OCI-LY7 (cell line): Measurements from ENCODE around the gene ARHGAP24. TPM values are rescaled to one million over a fixed set of nuclear protein-coding genes. Genes with fewer than 3 reads are reported as not detected.

Experiments
- BruUV-seq: library from RNA; stranded (reverse); fragments of 400-500 nt; replicated peaks from 2 replicates; lab custom pipeline; 2021; lab: Mats Ljungman, UMichigan
- CTCF ChIA-PET: fragments of 300-600 bp; sonication (Branson Sonifier 250); formaldehyde crosslinking; loops from one replicate; lab custom pipeline; 2022; ENCODE audit warnings: antibody characterized with exemption; ENCODE audit not compliant: unreplicated experiment; lab: Charles Lee
- POLR2A ChIA-PET: fragments of 300-600 bp; sonication (Branson Sonifier 250); formaldehyde crosslinking; loops from one replicate; lab custom pipeline; 2022; ENCODE audit warnings: antibody characterized with exemption; lab: Charles Lee
- DNase-seq: peaks from one replicate; pipeline ENCODE4 v3.0.0-alpha.2; 2015; ENCODE audit warnings: low spot score
- H2AFZ ChIP-seq: fragments of 200-600 bp; sonication (generic), shearing (Covaris generic); 2 replicates; pipeline ENCODE4 v1.6.1; 2014; ENCODE audit warnings: mild to moderate bottlenecking, antibody characterized with exemption, low read length, moderate library complexity
- H3K27ac ChIP-seq: fragments of 200-600 bp; sonication (generic); 2 replicates; pipeline ENCODE4 v1.5.1; 2014; ENCODE audit warnings: mixed run types, low read depth, mild to moderate bottlenecking, moderate library complexity, low read length, inconsistent platforms; ENCODE audit not compliant: poor library complexity, severe bottlenecking
- H3K36me3 ChIP-seq: fragments of 200-600 bp; sonication (generic); 2 replicates; pipeline ENCODE4 v1.6.1; 2014; ENCODE audit warnings: mild to moderate bottlenecking, antibody characterized with exemption, low read length, moderate library complexity, mixed read lengths; ENCODE audit not compliant: insufficient read depth
- H3K4me1 ChIP-seq: fragments of 200-600 bp; sonication (generic); 2 replicates; pipeline ENCODE4 v1.5.1; 2014; ENCODE audit warnings: mild to moderate bottlenecking, low read length; ENCODE audit not compliant: insufficient read depth, poor library complexity, severe bottlenecking
- H3K4me2 ChIP-seq: fragments of 200-600 bp; sonication (generic); 2 replicates; pipeline ENCODE4 v1.6.1; 2014; ENCODE audit warnings: mild to moderate bottlenecking, low read length
- H3K4me3 ChIP-seq: fragments of 200-600 bp; sonication (generic); 2 replicates; pipeline ENCODE4 v1.5.1; 2014; ENCODE audit warnings: mild to moderate bottlenecking, low read depth, low read length; ENCODE audit not compliant: poor library complexity, severe bottlenecking
- H3K79me2 ChIP-seq: fragments of 200-600 bp; sonication (generic); 2 replicates; pipeline ENCODE4 v1.6.1; 2016; ENCODE audit warnings: low read depth, mild to moderate bottlenecking, low read length, moderate library complexity, mixed read lengths; ENCODE audit not compliant: insufficient read depth
- H3K9me2 ChIP-seq: fragments of 200-600 bp; sonication (generic); 2 replicates; pipeline ENCODE4 v1.6.1; 2016; ENCODE audit warnings: mild to moderate bottlenecking, low read length, mixed read lengths; ENCODE audit not compliant: insufficient read depth
- H3K9me3 ChIP-seq: fragments of 200-600 bp; sonication (generic); 2 replicates; pipeline ENCODE4 v1.6.1; 2014; ENCODE audit warnings: mild to moderate bottlenecking, mixed run types, low read length, mixed read lengths
- H4K20me1 ChIP-seq: fragments of 200-600 bp; sonication (generic); 2 replicates; pipeline ENCODE4 v1.6.1; 2014; ENCODE audit warnings: mild to moderate bottlenecking, antibody characterized with exemption, low read length, moderate library complexity, mixed read lengths; ENCODE audit not compliant: insufficient read depth
- CTCF ChIP-seq: fragments of 200-600 bp; sonication (generic); conservative IDR thresholded peaks from 2 replicates; pipeline ENCODE4 v1.5.1; 2014; ENCODE audit warnings: mild to moderate bottlenecking, antibody characterized with exemption, low read length, moderate library complexity, mixed read lengths
- EZH2phosphoT487 ChIP-seq: fragments of 200-600 bp; sonication (generic); IDR thresholded peaks from 2 replicates; pipeline ENCODE4 v1.6.1; 2018; ENCODE audit warnings: low read depth, borderline replicate concordance, mild to moderate bottlenecking, mixed run types, antibody characterized with exemption, low read length, moderate library complexity, mixed read lengths
- intact Hi-C: fragments of 100-400 bp; cut with micrococcal nuclease; formaldehyde crosslinking; loops from one replicate; pipeline ENCODE4 v1.10.0; 2022; ENCODE audit not compliant: unreplicated experiment
- total RNA-seq, 2 experiments: library from RNA; depleted of rRNA in 1 of 2; stranded (reverse); fragments of >200 nt in 1 of 2; shearing (Covaris generic) in 1 of 2; gene quantifications; 2 replicates each; pipeline ENCODE4 v1.2.3, GENCODE V29; 2014 to 2022

The ARHGAP24 gene
- total RNA-seq, 2 experiments from 2014 or later, result 0.88 to 4.4 TPM

GRCh38 chr4:85776096-85776495 is 301.1 kb downstream of the ARHGAP24 start:
- no peaks in the 10 kb centered on the region for H4K20me1 ChIP-seq
- H3K36me3 ChIP-seq, result no peaks in the 10 kb centered on the region
- H3K9me3 ChIP-seq, result no peaks in the 10 kb centered on the region
- TF ChIP-seq EZH2phosphoT487 (no peak), CTCF (no peak)
- intact Hi-C loops, result no loop called here
- ChIA-PET CTCF (no interaction called here), POLR2A (interaction anchor here (1.0 kb wide), 1 partner anchor 1169 kb away, joined by 8 read pairs; no protein-coding TSS in a partner anchor)
- DNase-seq, result no peak
- H3K4me1 ChIP-seq, result peaks cover 34% of the 10 kb centered on the region
- no peak overlapping the region for H3K27ac ChIP-seq
- no peak overlapping the region for H3K4me3 ChIP-seq
- H2AFZ ChIP-seq, result no peak overlapping the region
- H3K9me2 ChIP-seq, result no peaks in the 10 kb centered on the region
- no peaks in the 10 kb centered on the region for H3K79me2 ChIP-seq
- no TSS peak for BruUV-seq
- H3K4me2 ChIP-seq, result no peak overlapping the region

- H2AFZ ChIP-seq, result no peak overlapping the region
- H3K4me1 ChIP-seq, result peaks cover 34% of the 10 kb centered on the region
- H3K9me2 ChIP-seq, result no peaks in the 10 kb centered on the region
- POLR2A ChIA-PET, result interaction anchor here (0.7 kb wide), 1 partner anchor 732 kb away, joined by 3 read pairs; no protein-coding TSS in a partner anchor
- no peak for DNase-seq
- intact Hi-C loops, result no loop called here
- H3K27ac ChIP-seq, result no peak overlapping the region
- no peaks in the 10 kb centered on the region for H3K9me3 ChIP-seq
- H3K4me2 ChIP-seq, result no peak overlapping the region
- no peaks in the 10 kb centered on the region for H4K20me1 ChIP-seq
- no peaks in the 10 kb centered on the region for H3K79me2 ChIP-seq
- BruUV-seq, result no TSS peak
- TF ChIP-seq CTCF (no peak), EZH2phosphoT487 (no peak)
- H3K4me3 ChIP-seq, result no peak overlapping the region
- no peaks in the 10 kb centered on the region for H3K36me3 ChIP-seq
- CTCF ChIA-PET, result no interaction called here
Observed at GRCh38 chr4:85776579-85776978, 301.6 kb downstream of the ARHGAP24 start.

- BruUV-seq, result no TSS peak
- POLR2A ChIA-PET, result interaction anchor here (0.6 to 2.7 kb wide), 12 partner anchors 10 to 118 kb away, joined by 3 to 27 read pairs (median 4); no protein-coding TSS in a partner anchor
- CTCF ChIA-PET, result interaction anchor here (0.9 kb wide), 1 partner anchor 31 kb away, joined by 3 read pairs; no protein-coding TSS in a partner anchor
- Histone ChIP-seq H3K9me2 (no peaks in the 10 kb centered on the region), H3K4me2 (peak overlapping the region; percentile 84), H2AFZ (peak overlapping the region; percentile 87), H3K4me1 (peaks cover 34% of the 10 kb centered on the region), H4K20me1 (no peaks in the 10 kb centered on the region), H3K4me3 (peak overlapping the region; percentile 63), H3K36me3 (no peaks in the 10 kb centered on the region), H3K27ac (peak overlapping the region; percentile 73), H3K9me3 (no peaks in the 10 kb centered on the region), H3K79me2 (no peaks in the 10 kb centered on the region)
- intact Hi-C loops, result no loop called here
- TF ChIP-seq CTCF (no peak), EZH2phosphoT487 (no peak)
- peak; percentile 81 for DNase-seq
Observed at GRCh38 chr4:85777908-85778631, 303.1 kb downstream of the ARHGAP24 start.
